ENCODE results near the gene RILPL2.
"Not testable (repeated sequence)": the region's sequence is repeated elsewhere in the genome, so short reads cannot be mapped to it uniquely, and the experiment has no call there.

RILPL2 gene

DNA sequence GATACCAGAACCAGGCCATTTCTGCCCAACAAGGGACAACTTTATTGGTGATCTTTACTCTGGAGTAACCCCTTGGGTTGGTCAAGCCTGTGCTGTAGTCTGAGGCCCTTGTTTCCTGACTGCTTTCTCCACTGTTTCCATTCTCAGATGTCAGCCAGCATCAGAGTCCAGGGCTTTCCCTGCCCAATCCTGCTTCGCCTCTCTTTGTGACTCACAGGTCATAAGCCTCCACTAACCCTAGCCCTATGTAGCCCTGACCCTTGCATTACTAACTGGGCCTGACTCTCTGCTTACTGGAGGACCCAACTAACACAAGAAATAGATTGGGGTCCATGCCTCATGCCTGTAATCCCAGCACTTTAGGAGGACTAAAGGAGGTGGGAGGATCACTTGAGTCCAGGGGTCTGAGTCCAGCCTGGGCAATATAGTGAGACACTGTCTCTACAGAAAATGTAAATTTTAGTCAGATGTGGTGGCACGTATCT, 12.8 kb upstream of the RILPL2 start:
- DNase-seq, result no peak

DNA sequence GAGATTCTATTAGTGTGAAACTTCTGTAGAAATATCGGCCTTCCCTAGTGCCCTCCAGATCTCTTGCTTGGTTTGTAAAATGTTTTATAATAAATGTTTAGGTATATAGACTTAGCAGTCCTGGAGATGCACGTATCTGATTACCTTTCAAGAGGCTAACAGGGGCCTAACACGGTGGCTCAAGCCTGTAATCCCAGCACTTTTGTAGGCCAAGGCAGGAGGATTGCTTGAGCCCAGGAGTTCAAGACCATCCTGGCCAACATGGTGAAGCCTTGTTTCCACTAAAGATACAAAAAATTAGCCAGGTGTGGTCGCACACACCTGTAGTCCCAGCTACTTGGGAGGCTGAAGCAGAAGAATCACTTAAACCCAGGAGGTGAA, 9.8 kb upstream of the RILPL2 start:
- no peak for DNase-seq

DNA sequence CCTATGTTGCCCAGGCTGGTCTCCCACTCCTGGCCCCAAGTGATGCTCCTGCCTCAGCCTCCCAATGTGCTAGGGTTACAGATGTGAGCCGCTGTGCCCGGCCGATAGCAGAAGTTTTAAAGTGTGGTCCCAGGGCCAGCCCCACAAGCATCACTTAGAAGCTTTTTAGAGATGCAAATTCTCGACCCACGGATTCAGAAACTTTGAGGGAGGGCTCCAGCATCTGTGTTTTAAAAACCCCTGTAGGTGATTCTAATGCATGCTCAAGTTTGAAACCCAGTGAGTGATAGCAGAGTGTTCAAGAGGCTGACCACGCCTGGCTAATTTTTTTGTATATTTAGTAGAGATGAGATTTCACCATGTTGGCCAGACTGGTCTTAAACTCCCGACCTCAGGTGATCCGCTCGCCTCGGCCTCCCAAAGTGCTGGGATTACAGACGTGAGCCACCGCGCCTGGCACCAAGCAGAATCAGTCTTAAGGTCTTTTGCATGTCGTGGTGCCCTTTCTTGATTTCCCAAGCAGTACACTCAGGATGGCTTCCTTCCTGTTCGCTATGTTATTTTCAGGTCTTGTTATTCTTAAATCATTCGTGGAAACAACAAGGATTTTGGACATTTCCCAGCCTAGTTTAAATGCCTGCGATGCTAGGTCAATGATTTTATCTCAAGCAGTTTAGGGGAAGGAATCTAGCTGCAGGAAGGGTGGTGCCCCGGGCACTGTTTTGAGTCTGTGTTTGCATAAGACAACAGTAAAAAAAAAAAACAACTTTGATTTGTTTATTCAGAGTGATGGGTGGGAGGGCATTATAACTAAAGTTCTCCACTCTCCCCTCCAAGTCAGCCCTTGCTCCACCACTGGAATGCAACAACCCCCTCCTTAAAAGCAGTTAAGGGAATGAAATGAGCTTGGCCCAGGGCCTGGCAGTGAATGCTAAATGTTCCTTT, 9.2 kb upstream of the RILPL2 start:
- no peak for DNase-seq

DNA sequence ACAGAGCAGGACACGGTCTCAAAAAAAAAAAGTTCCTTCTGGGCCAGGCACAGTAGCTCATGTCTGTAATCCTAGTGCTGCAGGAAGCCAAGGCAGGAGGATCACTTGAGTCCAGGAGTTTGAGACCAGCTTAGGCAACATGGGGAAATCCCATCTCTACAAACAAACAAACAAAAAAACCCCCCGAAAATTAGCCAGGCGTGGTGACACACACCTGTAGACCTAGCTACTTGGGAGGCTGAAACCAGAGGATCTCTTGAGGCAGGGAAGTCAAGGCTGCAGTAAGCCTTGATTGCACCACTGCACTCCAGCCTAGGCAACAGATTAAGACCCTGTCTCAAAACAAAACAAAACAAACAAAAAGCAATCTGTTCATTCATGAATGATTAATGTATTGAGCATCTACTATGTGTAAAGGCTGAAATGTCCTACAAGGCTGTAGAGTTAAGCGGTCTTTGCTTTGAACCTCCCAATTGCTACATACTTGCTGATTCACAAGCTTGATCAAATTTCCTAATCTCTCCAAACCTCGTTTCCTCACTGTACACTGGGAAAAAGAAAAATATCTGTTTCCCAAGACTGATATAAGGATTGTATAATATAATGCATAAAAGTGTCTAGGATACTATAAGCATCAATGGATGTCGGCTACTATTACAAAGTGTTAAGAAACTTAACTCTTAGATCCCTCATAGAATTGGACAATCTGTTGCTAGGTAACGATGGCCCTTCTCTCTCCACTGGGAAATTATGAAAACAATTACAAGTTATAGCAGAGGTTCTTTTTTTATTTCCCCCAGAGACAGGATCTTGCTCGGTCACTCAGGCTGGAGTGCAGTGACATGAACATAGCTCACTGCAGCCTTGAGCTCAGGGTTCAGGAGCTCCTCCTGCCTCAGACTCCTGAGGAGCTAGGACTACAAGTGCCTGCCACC, 7.9 kb upstream of the RILPL2 start:
- no peak for DNase-seq

DNA sequence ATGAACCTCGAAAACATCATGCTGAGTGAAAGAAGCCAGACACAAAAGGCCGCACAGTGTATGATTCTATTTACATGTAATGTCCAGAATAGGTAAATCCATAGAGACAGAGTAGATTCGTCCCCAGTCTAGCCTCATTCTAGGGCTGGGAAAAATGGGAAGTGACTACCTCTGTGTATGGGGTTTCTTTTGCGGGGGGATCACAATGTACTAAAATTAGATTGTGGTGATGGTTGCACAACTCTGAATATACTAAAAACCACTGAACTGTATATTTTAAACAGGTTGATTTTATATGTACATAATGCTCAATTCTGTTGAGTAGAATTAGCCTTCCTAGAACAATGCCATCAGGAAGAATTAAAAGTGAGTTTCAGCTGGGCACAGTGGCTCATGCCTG, 6.3 kb upstream of the RILPL2 start:
- no peak for DNase-seq

DNA sequence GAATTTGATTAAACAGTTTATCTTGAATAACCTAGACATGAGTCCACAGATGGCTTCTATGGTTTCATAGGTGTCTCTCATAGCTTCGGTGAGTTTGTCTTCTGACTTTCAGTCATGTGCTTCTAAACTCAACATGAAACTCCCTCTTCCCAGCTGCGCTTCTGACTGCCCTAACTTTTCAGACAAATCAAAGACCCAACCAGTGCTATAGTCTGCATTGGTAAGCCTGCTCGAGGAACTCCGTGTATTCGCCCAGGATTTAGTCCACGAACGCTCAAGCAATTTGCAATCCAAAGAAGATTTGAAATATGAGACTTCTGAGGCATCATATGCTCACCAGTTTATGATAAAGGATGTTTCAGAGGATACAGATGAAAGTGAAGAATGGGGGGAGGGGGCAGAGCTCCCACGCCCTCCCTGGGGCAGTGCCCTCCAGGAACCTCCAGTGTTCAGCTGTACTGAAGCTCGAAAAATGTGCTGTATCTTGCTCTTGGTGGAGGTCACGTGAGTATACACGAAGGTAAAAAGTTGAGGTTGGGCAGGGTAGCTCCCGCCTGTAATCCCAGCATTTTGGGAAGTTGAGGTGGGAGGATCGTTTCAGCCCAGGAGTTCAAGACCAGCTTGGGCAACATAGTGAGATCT, 5.2 kb upstream of the RILPL2 start:
- DNase-seq, result no peak

DNA sequence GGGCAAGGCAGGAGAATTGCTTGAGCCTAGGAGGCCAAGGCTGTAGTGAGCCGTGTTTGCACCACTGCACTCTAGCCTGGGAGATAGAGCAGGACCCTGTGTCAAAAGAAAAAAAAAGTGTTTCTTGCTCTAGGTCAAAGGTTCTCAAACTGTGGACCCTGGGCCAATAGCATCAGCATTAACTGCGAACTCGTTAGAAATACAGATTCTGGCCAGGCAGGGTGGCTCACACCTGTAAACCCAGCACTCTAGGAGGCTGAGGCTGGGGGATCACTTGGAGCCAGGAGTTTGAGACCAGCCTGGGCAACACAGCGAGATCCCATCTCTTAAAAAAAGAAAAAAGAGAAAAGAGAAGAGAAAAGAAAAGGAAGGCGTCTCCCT, 858 bp downstream of the RILPL2 start:
- DNase-seq, result no peak

DNA sequence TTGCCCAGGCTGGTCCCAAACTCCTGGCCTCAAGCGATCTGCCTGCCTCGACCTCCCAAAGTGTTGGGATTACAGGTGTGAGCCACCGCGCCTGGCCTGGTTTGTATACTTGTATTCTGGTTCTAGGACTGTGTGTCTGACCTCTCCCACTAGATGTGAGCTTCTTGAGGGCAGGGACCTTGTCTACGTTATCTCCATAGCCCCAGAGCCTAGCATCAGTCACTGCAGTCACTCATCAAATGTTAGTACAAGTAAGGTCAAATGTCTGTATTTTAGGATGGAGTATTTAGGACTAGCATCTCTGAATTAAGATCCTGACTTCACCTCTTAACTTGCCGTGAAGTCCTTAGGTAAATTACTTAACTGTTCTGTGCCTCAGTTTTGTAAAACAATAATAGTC, 2.9 kb downstream of the RILPL2 start:
- no peak for DNase-seq

DNA sequence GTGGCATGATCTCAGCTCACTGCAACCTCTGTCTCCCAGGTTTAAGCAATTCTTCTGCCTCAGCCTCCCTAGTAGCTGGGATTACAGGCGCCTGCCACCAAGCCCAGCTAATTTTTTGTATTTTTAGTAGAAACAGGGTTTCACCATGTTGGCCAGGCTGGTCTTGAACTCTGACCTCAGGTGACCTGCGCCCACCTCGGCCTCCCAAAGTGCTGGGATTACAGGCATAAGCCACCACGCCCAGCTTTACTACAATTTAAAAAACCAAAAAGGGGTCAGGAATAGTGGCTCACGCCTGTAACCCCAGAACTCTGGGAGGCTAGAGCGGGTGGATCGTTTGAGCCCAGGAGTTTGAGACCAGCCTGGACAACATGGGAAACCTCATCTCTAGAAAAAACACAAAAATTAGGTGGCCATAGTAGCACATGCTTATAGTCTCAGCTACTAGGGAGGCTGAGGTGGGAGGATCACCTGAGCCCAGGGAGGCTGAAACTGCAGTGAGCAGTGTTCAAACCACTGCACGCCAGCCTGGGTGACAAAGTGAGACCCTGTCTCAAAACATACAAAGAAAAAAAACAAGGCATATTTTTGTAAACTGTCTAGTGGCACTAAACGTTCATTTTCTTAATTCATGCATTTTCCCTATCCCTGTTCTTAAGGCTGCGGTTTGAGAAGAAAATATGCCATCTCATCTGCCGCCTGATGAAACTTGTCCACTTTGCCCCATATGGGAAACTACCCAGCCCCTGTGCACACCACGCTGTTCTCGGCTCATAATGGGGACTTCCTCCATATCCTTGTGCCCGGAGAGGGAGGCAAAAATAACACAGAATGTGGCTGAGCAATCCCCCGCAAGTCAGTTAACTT, 4.3 kb downstream of the RILPL2 start:
- not testable (repeated sequence) for DNase-seq

DNA sequence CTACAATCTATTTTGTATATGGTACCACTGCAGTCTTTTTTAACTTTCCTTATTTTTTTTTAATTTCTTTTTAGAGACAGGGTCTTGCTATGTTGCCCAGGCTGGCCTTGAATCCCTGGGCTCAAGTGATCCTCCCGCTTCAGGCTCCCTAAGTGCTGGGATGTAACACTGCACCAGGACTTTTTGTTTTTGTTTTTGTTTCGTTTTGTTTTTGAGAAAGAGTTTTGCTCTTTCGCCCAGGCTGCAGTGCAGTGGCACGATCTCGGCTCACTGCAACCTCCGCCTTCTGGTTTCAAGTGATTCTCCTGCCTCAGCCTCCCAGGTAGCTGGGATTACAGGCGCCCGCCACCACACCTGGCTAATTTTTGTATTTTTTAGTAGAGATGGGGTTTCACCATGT, 7.4 kb downstream of the RILPL2 start:
- DNase-seq, result not testable (repeated sequence)

DNA sequence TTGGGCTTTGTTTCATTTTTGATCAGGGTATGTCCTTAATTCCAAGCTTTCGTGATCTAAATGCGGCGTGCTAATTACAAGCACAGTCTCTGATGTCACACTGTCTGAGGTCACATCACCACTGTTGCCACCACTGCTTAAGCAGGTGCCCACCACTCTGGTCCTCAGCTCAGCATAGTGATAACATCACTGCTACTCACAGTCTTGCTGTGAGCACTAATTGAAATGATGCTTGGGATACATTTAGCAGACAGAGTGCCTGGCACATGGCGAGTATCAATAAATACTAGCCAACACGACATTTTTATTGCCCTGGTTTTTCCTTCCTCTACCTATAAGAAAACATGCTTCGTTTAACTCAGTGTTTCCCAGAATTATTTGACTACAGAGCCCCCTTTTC, 7.9 kb downstream of the RILPL2 start:
- no peak for DNase-seq

DNA sequence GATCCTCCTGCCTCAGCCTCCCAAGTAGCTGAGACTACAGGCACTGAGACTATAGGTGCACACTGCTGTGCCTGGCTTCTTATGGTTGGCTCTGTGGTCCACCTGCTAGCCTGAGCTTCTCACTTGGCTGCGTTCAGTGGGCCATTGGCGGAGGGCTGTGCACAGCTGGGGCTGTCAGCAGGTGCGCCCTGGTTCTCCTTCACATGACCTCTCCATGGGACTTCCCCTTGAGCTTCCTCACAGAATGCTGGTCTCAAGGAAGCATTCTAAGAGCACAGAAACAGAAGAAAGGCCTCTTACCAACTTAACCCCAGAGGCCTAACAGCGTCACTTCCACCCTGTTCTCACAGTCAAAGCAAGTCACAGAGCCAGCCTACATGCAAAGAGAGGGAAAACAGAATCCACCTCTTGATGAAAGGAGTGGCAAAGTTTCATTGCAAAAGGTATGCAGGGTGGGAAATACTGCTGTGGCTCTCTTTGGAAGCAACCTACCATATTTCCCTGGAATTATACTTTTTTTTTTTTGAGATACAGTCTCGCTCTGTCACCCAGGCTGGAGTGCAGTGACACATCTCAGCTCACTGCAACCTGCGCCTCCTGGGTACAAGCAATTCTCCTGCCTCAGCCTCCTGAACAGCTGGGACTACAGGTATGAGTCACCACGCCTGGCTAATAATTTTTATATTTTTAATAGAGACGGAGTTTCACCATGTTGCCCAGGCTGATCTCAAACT, 9.3 kb downstream of the RILPL2 start:
- no peak for DNase-seq

DNA sequence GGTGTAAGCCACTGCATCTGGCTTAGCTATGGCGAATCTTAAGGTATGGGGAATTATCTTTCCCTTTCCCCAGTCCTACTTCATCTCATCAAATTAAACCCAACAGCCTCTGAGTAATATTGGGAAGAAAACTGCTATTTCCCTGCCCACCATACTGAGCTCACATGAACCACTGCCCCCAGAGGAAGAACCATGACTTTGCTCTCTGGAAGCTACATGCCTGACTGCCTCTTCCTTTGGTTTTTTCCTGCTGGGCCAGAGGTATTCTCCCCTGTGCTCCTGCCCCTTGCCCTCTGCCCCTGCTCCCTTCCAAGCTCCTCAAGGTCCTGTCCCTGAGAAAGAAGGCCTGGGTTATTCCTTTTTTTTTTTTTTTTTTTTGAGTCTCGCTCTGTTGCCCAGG, 15.2 kb downstream of the RILPL2 start:
- DNase-seq, result no peak

DNA sequence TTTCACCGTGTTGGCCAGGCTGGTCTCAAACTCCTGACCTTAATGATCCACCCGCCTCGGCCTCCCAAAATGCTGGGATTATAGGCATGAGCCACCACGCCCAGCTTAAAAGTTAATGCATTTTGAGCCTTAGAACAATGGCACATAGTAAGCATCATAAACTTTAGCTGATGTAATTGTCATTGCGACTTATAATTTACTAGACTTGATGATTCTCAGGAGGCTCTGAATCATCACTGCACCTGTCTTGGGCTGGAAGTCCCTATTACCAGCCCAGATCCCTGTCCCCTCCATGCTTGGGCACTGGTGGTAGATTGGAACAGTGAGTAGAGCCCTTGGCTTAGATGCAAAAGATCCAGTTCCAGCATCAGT, 26.5 kb downstream of the RILPL2 start:
- no peak for DNase-seq

DNA sequence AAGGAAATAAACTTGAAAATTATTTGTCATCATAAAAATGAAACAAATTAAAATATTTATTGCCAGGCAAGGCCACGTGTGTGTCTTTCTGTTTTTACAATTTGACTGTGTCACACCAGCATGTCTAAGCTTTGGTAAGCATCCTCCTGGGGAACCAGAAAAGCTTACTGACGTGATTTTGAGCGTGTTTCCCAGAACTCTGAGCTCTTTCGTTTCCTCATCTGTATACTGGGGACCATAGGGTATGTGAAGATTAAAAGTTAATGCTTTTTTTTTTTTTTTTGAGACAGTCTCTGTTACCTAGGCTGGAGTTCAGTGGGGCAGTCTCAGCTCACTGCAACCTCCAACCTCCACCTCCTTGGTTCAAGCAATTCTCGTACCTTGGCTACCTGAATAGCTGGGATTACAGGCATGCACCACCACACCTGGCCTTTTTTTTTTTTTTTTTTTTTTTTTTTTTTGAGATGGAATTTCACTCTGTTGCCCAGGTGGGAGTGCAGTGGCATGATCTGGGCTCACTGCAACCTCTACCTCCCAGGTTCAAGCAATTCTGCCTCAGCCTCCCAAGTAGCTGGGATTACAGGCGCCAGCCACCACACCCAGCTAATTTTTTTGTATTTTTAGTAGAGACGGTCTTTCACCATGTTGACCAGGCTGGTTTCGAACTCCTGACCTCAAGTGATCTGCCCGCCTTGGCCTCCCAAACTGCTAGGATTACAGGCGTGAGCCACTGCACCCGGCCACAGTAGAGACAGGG, 27.0 kb downstream of the RILPL2 start:
- DNase-seq, result not testable (repeated sequence)

DNA sequence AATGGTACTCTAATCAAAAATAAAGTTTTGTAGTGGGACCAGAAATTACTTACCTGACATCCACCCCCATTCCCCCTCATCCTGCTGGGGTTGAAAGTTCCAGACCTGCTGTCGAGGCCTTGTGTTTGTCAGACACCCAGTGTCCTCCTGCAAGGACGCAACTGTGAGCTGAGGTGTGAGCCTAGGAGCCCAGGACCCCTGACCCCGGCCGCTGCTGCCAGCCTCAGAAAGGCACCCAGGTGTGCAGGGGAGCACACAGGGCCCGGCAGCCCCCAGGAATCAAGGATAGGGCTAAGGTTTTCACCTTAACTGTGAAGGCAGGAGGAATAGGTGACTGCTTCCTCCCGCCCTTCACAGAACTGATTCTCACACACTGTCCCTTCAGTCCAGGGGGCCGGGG, 27.9 kb downstream of the RILPL2 start:
- not testable (repeated sequence) for DNase-seq

DNA sequence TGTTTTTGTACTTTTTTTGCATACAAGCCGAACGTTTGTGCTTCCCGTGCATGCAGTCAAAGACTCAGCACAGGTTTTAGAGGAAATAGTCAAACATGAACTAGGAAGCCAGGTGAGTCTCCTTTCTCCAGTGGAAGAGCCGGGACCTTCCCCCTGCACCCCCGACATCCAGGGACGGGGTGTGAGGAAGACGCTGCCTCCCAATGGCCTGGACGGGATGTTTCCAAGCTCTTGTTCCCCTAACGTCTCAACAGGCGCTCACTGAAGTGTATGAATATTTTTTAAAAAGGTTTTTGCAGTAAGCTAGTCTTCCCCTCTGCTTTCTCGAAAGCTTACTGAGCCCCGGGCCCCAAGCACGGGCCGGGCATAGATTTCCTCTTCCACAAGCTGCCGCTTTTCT, 28.6 kb downstream of the RILPL2 start:
- DNase-seq, result not testable (repeated sequence)

DNA sequence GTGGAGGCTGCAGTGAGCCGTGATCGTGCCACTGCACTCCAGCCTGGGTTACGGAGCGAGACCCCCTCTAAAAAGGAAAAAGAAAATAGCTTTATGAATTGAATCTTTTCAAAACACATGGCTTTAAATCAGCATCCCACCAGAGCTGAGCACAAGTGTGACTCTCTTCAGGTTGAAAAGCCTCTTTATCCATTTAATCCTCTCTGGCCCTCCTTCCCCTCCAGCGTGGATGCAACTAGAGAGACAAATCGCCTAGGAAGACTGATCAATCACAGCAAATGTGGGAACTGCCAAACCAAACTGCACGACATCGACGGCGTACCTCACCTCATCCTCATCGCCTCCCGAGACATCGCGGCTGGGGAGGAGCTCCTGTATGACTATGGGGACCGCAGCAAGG, 29.2 kb downstream of the RILPL2 start:
- DNase-seq, result not testable (repeated sequence)

DNA sequence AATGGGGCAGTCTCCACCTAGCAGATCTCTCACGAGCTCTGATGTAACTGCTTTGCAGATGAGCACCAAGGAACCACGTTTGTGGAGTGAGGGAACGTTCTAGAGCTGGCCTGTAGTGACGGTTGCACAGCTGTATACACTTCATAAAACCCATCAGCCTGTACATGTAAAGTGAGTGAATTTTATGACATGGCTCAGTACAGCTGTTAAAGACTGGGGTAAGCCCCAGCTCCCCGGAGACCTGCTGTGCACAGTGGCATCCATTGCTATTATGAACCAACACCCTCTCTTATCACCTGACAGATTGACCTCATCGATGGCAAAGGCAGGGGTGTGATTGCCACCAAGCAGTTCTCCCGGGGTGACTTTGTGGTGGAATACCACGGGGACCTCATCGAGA, 31.9 kb downstream of the RILPL2 start:
- no peak for DNase-seq
